ENCODE results near the gene TEX19.

Gene TEX19

GRCh38 chr17:82314727-82315605 lies 44.1 kb upstream of the TEX19 start:
- no peak for TF ChIP-seq CTCF (IDR thresholded peaks at IDR 0.05; ENCODE audit: extremely low read depth, missing control alignments)
- no peak for DNase-seq (ENCODE audit: low spot score)

GRCh38 chr17:82315703-82316358 lies 43.2 kb upstream of the TEX19 start:
- DNase-seq (ENCODE audit: low spot score): no peak
- TF ChIP-seq CTCF (IDR thresholded peaks at IDR 0.05; ENCODE audit: extremely low read depth, missing control alignments): no peak

- TF ChIP-seq CTCF (IDR thresholded peaks at IDR 0.05; ENCODE audit: extremely low read depth, missing control alignments): no peak
- no peak for DNase-seq (ENCODE audit: low spot score)
Measured at GRCh38 chr17:82316651-82317393, 42.2 kb upstream of the TEX19 start.

GRCh38 chr17:82317394-82318168 lies 41.5 kb upstream of the TEX19 start, which contains the start of gene CD7:
TSS of gene CD7 (minus strand) at chr17:82317608. CDS start at chr17:82317495, 113 bp downstream.
- no peak for DNase-seq (ENCODE audit: low spot score)
- no peak for TF ChIP-seq CTCF (IDR thresholded peaks at IDR 0.05; ENCODE audit: extremely low read depth, missing control alignments)

- no peak for DNase-seq (ENCODE audit: low spot score)
- TF ChIP-seq CTCF (IDR thresholded peaks at IDR 0.05; ENCODE audit: extremely low read depth, missing control alignments): no peak
Measured at GRCh38 chr17:82318169-82318498, 40.9 kb upstream of the TEX19 start.

- no peak for DNase-seq (ENCODE audit: low spot score)
- no peak for TF ChIP-seq CTCF (IDR thresholded peaks at IDR 0.05; ENCODE audit: extremely low read depth, missing control alignments)
Measured at GRCh38 chr17:82318772-82319606, 40.1 kb upstream of the TEX19 start.
